Measurements from ENCODE around the gene ZFP3.
"Not testable (repeated sequence)": the region's sequence is repeated elsewhere in the genome, so short reads cannot be mapped to it uniquely, and the experiment has no call there.

DNA sequence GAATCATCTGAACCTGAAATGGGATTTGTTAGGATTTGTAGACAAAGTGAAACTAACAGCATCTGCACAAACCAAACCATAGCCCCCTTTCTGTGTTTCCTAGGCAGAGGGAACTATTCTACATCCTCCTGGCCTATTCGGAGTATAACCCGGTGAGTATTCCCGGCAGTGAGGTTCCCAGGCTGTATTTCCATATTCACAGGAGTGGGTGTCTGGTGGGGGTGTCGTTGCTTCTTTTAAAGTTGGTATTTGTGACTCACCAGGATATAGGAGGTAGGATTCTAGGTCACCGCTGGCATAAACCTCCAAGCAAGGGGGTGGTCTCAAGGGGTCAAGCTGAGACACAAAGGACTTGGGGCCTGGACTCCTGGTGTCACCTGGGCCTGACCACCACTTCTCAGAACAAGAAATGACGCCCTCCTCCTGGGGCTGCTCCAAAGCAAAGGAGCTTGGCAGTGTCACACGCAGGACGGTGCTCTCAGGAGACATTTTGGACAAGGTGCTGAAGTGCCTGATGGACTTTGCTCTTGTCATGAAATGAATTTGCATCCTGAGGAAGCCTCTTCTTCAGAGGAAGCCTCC is 57.0 kb downstream of the ZFP3 start:
- TF ChIP-seq POLR2AphosphoS5, CTCF, EP300 (IDR thresholded peaks at IDR 0.05): not testable (repeated sequence)

Data from stomach (tissue), 4 donors.